ENCODE results near the gene CCL3.

DNA sequence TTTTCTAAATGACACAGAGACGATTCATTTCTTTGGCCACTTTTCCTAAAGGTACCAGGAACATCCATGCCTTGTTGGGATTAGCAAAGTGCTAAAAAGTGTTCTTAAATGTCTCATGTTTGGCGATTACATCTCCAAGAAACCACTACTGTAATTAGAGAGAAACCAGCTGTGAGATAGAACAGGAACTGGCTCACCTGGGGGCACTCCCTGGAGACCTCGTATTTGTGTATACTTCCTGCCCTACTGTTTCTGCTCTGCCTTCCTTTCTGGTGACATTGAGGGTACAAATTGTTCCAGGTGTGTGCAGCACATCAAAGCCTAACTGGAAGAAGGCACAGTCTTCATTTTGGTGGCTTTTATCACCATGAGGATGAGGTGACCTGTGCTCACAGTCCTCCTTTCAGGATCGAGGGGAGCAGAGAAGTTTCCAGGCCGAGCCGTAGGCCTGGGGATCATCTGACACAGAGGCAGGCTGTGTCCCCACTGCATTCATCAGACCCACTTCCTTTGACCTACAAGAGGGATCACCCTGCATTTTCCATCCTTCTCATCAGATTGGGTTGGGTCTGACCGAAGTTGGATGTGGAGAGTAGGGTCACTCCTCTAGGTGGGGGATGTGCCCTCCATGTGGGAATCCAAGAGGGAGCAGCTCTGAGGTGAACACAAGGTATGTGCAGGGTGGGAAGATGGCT lies 37.4 kb upstream of the CCL3 start:
- no peak for TF ChIP-seq EZH2phosphoT487 (conservative IDR thresholded peaks at IDR 0.05; ENCODE audit: low read length)
- TF ChIP-seq, protein P1, sequence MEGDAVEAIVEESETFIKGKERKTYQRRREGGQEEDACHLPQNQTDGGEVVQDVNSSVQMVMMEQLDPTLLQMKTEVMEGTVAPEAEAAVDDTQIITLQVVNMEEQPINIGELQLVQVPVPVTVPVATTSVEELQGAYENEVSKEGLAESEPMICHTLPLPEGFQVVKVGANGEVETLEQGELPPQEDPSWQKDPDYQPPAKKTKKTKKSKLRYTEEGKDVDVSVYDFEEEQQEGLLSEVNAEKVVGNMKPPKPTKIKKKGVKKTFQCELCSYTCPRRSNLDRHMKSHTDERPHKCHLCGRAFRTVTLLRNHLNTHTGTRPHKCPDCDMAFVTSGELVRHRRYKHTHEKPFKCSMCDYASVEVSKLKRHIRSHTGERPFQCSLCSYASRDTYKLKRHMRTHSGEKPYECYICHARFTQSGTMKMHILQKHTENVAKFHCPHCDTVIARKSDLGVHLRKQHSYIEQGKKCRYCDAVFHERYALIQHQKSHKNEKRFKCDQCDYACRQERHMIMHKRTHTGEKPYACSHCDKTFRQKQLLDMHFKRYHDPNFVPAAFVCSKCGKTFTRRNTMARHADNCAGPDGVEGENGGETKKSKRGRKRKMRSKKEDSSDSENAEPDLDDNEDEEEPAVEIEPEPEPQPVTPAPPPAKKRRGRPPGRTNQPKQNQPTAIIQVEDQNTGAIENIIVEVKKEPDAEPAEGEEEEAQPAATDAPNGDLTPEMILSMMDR (IDR thresholded peaks at IDR 0.05; ENCODE audit: insufficient read depth, low read length, poor library complexity, severe bottlenecking): no peak
